Chondrocyte (in vitro differentiated cells): ENCODE measurements around the gene CDC42EP3. TPM values are rescaled to one million over a fixed set of nuclear protein-coding genes. Genes with fewer than 3 reads are reported as not detected.

ENCODE experiments used
- DNase-seq: peaks from one replicate; pipeline ENCODE4 v3.0.0; 2021; ENCODE audit warnings: mixed read lengths, low spot score
- H3K27ac Mint-ChIP-seq: one replicate; pipeline ENCODE4 v1.8.0; 2021; ENCODE audit warnings: mild to moderate bottlenecking, moderate library complexity, mixed read lengths; ENCODE audit not compliant: unreplicated experiment
- H3K27me3 Mint-ChIP-seq: 2 replicates; pipeline ENCODE4 v1.8.0; 2021; ENCODE audit warnings: low read depth, mixed read lengths
- H3K36me3 Mint-ChIP-seq: 2 replicates; pipeline ENCODE4 v1.8.0; 2021; ENCODE audit warnings: low read depth, mixed read lengths
- H3K4me1 Mint-ChIP-seq: 2 replicates; pipeline ENCODE4 v1.8.0; 2021; ENCODE audit warnings: low read depth, mild to moderate bottlenecking, mixed read lengths
- H3K4me3 Mint-ChIP-seq: one replicate; pipeline ENCODE4 v1.8.0; 2021; ENCODE audit warnings: mild to moderate bottlenecking, moderate library complexity, mixed read lengths; ENCODE audit not compliant: unreplicated experiment
- H3K9me3 Mint-ChIP-seq: 2 replicates; pipeline ENCODE4 v1.8.0; 2021; ENCODE audit warnings: low read depth, mixed read lengths
- CTCF ChIP-seq: fragments of 200-600 bp; sonication (generic); IDR thresholded peaks from 2 replicates; pipeline ENCODE4 v1.5.0; 2021; ENCODE audit warnings: antibody characterized with exemption, mild to moderate bottlenecking, moderate library complexity
- total RNA-seq: library from RNA; stranded (reverse); gene quantifications from 3 replicates; pipeline ENCODE4 v1.2.1, GENCODE V29; 2021

Gene CDC42EP3
- total RNA-seq, 1 donor from 2014 or later = 91.2 TPM

GRCh38 chr2:37706334-37707183, 35.1 kb upstream of the CDC42EP3 start:
- Mint-ChIP-seq H3K9me3 (peaks cover 6% of the 10 kb centered on the region), H3K4me3 (no peak overlapping the region), H3K36me3 (no peaks in the 10 kb centered on the region), H3K27ac (no peak overlapping the region), H3K27me3 (no peaks in the 10 kb centered on the region), H3K4me1 (peaks cover 27% of the 10 kb centered on the region)
- no peak for DNase-seq
- TF ChIP-seq CTCF = no peak

GRCh38 chr2:37705191-37705590, 33.7 kb upstream of the CDC42EP3 start:
- TF ChIP-seq CTCF = no peak
- Mint-ChIP-seq H3K4me1 (peaks cover 14% of the 10 kb centered on the region), H3K4me3 (no peak overlapping the region), H3K27ac (no peak overlapping the region), H3K9me3 (peaks cover 11% of the 10 kb centered on the region), H3K27me3 (no peaks in the 10 kb centered on the region), H3K36me3 (no peaks in the 10 kb centered on the region)
- no peak for DNase-seq

DNA sequence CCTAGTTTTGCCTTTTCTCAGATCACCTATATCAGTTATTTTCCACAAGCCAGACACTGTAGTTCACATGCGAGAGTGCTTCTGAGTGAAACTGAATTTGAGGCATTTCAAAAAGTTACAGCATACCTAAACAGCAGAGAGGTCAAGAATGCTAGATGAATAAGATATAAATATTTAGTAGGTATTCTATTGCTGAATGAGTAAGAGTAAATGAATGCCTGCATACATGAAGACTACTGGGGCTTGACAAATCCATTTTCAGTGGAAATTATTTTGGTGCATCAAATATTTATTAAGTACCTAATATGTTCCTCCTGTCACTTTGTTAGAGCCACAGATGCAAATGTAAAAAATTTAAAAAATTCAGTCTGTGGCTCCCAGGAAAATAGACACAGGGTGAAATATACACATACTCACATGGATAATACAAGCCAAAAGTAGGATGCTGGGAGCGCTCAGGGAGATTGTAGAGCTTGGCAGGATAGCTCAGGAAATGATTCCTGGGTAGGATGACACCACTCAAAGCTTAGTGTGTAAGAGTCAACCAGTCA, 27.6 kb upstream of the CDC42EP3 start:
- TF ChIP-seq CTCF = no peak
- peak overlapping the region; percentile 43 for H3K27ac Mint-ChIP-seq

GRCh38 chr2:37695336-37695735, 23.9 kb upstream of the CDC42EP3 start:
- no peak for TF ChIP-seq CTCF
- Mint-ChIP-seq H3K9me3 (peaks cover 8% of the 10 kb centered on the region), H3K4me3 (no peak overlapping the region), H3K27me3 (no peaks in the 10 kb centered on the region), H3K27ac (no peak overlapping the region), H3K36me3 (no peaks in the 10 kb centered on the region), H3K4me1 (peaks cover 23% of the 10 kb centered on the region)
- no peak for DNase-seq

More for the DNA sequence above, 27.6 kb upstream of the CDC42EP3 start:
- Mint-ChIP-seq H3K4me1 (peaks cover 19% of the 10 kb centered on the region), H3K36me3 (no peaks in the 10 kb centered on the region), H3K9me3 (peaks cover 19% of the 10 kb centered on the region), H3K4me3 (no peak overlapping the region), H3K27me3 (no peaks in the 10 kb centered on the region)
- no peak for DNase-seq

DNA sequence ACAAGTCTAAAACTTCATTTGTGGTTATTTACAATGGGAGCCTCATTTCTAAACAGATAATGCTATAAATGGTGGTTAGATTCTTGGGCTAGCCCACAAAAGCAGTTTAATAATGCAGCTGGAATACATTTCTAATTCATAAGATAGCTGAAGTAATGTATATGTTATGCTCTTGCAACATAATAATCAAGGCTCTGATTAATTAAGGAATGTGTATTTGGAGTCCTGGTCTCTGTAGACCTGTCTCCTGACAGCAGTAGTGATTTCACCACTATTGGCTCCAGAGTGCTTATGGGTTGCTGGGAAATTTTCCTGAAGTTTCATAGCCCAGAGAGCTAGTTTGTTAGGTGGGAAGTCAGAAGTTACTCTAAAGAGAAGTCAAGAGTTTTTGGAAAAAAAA, 21.3 kb upstream of the CDC42EP3 start:
- no peak for DNase-seq
- H3K4me1 Mint-ChIP-seq = peaks cover 30% of the 10 kb centered on the region
- H3K4me3 Mint-ChIP-seq = no peak overlapping the region
- no peak for TF ChIP-seq CTCF
- H3K27me3 Mint-ChIP-seq = no peaks in the 10 kb centered on the region
- no peaks in the 10 kb centered on the region for H3K36me3 Mint-ChIP-seq
- no peak overlapping the region for H3K27ac Mint-ChIP-seq
- H3K9me3 Mint-ChIP-seq = no peaks in the 10 kb centered on the region
